ENCODE results near the gene MAP6D1.

- TF ChIP-seq EZH2 (IDR thresholded peaks at IDR 0.05), result no peak
- no peak for TF ChIP-seq POLR2AphosphoS5 (IDR thresholded peaks at IDR 0.05; ENCODE audit: borderline replicate concordance, low read depth, low read length)
- no peak for TF ChIP-seq FOXP2 (optimal IDR thresholded peaks at IDR 0.05; ENCODE audit: control extremely low read depth, extremely low read length, insufficient read depth)
Observed at GRCh38 chr3:183833516-183833915, 8.1 kb upstream of the MAP6D1 start.

Measured in SK-N-MC (cell line).